Measurements from ENCODE around the gene CCL11.

CCL11 gene

DNA sequence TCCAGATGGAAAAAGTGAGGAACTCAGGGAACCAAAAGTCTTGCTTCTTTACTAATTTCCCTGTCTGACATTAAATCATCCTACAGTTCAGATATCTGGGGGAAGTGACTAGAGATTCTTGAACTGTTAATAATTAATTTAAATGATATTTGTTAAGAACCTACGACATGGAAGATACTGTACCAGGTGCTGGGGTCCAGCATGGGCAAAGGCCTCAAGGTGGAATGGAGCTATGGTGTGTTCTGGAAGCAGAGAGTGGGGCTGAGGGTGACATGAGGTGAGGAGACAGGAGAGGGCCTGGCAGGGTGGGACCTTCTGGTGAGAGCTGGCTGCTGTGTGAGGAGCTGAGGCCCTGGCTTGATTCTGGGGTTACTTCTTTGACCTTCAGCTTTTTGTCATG, 36.5 kb upstream of the CCL11 start:
- no peak for DNase-seq (ENCODE audit: low read depth)
- no peak overlapping the region for H3K4me3 ChIP-seq (ENCODE audit: low read length)

DNA sequence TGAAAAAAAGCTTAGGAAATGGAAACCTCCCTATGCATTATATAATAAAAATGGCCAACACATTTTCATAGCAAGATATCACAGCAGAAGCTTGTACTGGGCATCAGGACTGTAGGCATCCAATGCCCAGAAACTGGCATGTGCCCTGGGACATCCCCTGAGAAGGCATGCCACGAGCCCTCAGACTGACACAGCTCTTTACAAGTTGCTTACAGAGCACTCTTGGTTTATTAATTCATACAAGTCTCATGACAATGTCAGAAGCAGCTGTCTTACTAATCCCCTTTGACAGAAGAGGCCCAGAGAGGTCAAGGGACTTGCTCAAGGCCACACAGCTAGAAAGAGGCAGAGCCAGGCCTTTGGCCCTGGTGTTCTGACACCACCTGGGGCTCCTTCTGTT, 36.1 kb upstream of the CCL11 start:
- Histone ChIP-seq H3K4me3 (ENCODE audit: low read length) (no peak overlapping the region), H3K27me3 (replicated peaks; ENCODE audit: control insufficient read depth, insufficient read depth, low read length) (no peaks in the 10 kb centered on the region), H3K4me1 (ENCODE audit: control insufficient read depth, insufficient read depth, low read length) (peaks cover 54% of the 10 kb centered on the region), H3K9me3 (ENCODE audit: control insufficient read depth, low read length) (no peaks in the 10 kb centered on the region), H3K9ac (ENCODE audit: low read length) (peak overlapping the region; percentile 32), H3K36me3 (ENCODE audit: control insufficient read depth, insufficient read depth, low read length, severe bottlenecking) (no peaks in the 10 kb centered on the region)
- DNase-seq (ENCODE audit: low read depth), result no peak

More for the DNA sequence above, 36.5 kb upstream of the CCL11 start:
- Histone ChIP-seq H3K9me3 (ENCODE audit: control insufficient read depth, low read length) (no peaks in the 10 kb centered on the region), H3K4me1 (ENCODE audit: control insufficient read depth, insufficient read depth, low read length) (peaks cover 52% of the 10 kb centered on the region), H3K36me3 (ENCODE audit: control insufficient read depth, insufficient read depth, low read length, severe bottlenecking) (no peaks in the 10 kb centered on the region), H3K9ac (ENCODE audit: low read length) (peak overlapping the region; percentile 32), H3K27me3 (replicated peaks; ENCODE audit: control insufficient read depth, insufficient read depth, low read length) (no peaks in the 10 kb centered on the region)

GRCh38 chr17:34251186-34251585, 34.4 kb upstream of the CCL11 start:
- no peak for DNase-seq (ENCODE audit: low read depth)
- H3K9me3 ChIP-seq (ENCODE audit: control insufficient read depth, low read length), result no peaks in the 10 kb centered on the region
- no peak overlapping the region for H3K4me3 ChIP-seq (ENCODE audit: low read length)
- no peaks in the 10 kb centered on the region for H3K27me3 ChIP-seq (replicated peaks; ENCODE audit: control insufficient read depth, insufficient read depth, low read length)
- peaks cover 70% of the 10 kb centered on the region for H3K4me1 ChIP-seq (ENCODE audit: control insufficient read depth, insufficient read depth, low read length)
- H3K9ac ChIP-seq (ENCODE audit: low read length), result no peak overlapping the region
- no peaks in the 10 kb centered on the region for H3K36me3 ChIP-seq (ENCODE audit: control insufficient read depth, insufficient read depth, low read length, severe bottlenecking)

- H3K4me1 ChIP-seq (ENCODE audit: control insufficient read depth, insufficient read depth, low read length), result peaks cover 74% of the 10 kb centered on the region
- no peak overlapping the region for H3K4me3 ChIP-seq (ENCODE audit: low read length)
- H3K9ac ChIP-seq (ENCODE audit: low read length), result peak overlapping the region; percentile 10
- no peaks in the 10 kb centered on the region for H3K27me3 ChIP-seq (replicated peaks; ENCODE audit: control insufficient read depth, insufficient read depth, low read length)
- no peaks in the 10 kb centered on the region for H3K36me3 ChIP-seq (ENCODE audit: control insufficient read depth, insufficient read depth, low read length, severe bottlenecking)
- no peak for DNase-seq (ENCODE audit: low read depth)
- H3K9me3 ChIP-seq (ENCODE audit: control insufficient read depth, low read length), result no peaks in the 10 kb centered on the region
These were observed 33.5 kb upstream of the CCL11 start for GRCh38 chr17:34252095-34252443.

DNA sequence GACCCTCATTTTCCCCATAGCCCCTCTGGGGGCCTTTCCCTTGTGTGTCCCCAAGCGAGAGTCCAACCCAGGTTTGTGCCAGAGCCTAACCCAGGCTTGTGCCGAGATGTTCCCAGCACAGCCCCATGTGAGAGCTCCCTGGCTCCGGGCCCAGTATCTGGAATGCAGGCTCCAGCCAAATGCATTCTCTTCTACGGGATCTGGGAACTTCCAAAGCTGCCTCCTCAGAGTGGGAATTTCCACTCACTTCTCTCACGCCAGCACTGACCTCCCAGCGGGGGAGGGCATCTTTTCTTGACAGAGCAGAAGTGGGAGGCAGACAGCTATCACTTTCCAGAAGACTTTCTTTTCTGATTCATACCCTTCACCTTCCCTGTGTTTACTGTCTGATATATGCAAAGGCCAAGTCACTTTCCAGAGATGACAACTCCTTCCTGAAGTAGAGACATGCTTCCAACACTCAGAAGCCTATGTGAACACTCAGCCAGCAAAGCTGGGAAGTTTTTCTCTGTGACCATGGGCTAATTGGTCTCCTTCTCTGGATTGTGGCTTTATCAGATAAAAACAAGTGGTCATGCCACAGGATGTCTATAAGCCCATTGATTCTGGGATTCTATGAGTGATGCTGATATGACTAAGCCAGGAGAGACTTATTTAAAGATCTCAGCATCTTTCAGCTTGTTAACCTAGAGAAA, 33.0 kb upstream of the CCL11 start:
- peak; percentile 94 for DNase-seq (ENCODE audit: low read depth)
- Histone ChIP-seq H3K9me3 (ENCODE audit: control insufficient read depth, low read length) (no peaks in the 10 kb centered on the region), H3K4me1 (ENCODE audit: control insufficient read depth, insufficient read depth, low read length) (peaks cover 74% of the 10 kb centered on the region), H3K27me3 (replicated peaks; ENCODE audit: control insufficient read depth, insufficient read depth, low read length) (no peaks in the 10 kb centered on the region), H3K9ac (ENCODE audit: low read length) (peak overlapping the region; percentile 73), H3K36me3 (ENCODE audit: control insufficient read depth, insufficient read depth, low read length, severe bottlenecking) (no peaks in the 10 kb centered on the region), H3K4me3 (ENCODE audit: low read length) (peak overlapping the region; percentile 25)

GRCh38 chr17:34253139-34253525, 32.4 kb upstream of the CCL11 start:
- no peak for DNase-seq (ENCODE audit: low read depth)
- H3K9me3 ChIP-seq (ENCODE audit: control insufficient read depth, low read length), result no peaks in the 10 kb centered on the region
- no peaks in the 10 kb centered on the region for H3K36me3 ChIP-seq (ENCODE audit: control insufficient read depth, insufficient read depth, low read length, severe bottlenecking)
- peak overlapping the region; percentile 25 for H3K4me3 ChIP-seq (ENCODE audit: low read length)
- peak overlapping the region; percentile 73 for H3K9ac ChIP-seq (ENCODE audit: low read length)
- peaks cover 74% of the 10 kb centered on the region for H3K4me1 ChIP-seq (ENCODE audit: control insufficient read depth, insufficient read depth, low read length)
- H3K27me3 ChIP-seq (replicated peaks; ENCODE audit: control insufficient read depth, insufficient read depth, low read length), result no peaks in the 10 kb centered on the region

DNA sequence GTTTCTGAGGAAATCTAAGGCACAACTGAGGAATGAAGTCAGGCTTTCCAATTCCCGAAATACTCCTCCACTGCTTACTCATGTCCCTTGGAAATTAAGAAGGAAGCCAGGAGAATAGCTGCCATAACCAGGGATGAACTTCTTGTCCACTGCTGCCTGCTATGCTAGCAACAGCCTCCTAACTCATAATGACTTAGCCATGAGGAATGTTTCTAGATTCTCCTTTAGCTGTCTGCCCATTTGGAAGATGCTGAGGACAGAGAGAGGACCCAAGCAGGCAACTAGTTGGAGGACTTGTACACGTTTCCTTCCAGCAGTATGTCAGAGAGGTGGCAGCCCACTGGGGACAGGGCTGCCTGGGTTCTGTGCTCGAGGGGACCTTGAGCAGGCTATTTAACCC, 31.4 kb upstream of the CCL11 start:
- Histone ChIP-seq H3K36me3 (ENCODE audit: control insufficient read depth, insufficient read depth, low read length, severe bottlenecking) (no peaks in the 10 kb centered on the region), H3K4me3 (ENCODE audit: low read length) (peak overlapping the region; percentile 85)
- peak; percentile 73 for DNase-seq (ENCODE audit: low read depth)

GRCh38 chr17:34254651-34255380, 30.7 kb upstream of the CCL11 start, which contains the start of gene CCL2:
TSS of gene CCL2 (plus strand) at chr17:34255285. CDS start at chr17:34255350, 65 bp downstream.
- peak within 1 kb of the TSS; percentile 89 for H3K9ac ChIP-seq (ENCODE audit: low read length)
- H3K4me1 ChIP-seq (ENCODE audit: control insufficient read depth, insufficient read depth, low read length), result peaks cover 71% of the 10 kb centered on the region
- peak; percentile 77 for DNase-seq (ENCODE audit: low read depth)
- no peaks in the 10 kb centered on the region for H3K27me3 ChIP-seq (replicated peaks; ENCODE audit: control insufficient read depth, insufficient read depth, low read length)
- no peaks in the 10 kb centered on the region for H3K36me3 ChIP-seq (ENCODE audit: control insufficient read depth, insufficient read depth, low read length, severe bottlenecking)
- peak within 1 kb of the TSS; percentile 85 for H3K4me3 ChIP-seq (ENCODE audit: low read length)
- no peaks in the 10 kb centered on the region for H3K9me3 ChIP-seq (ENCODE audit: control insufficient read depth, low read length)

More for the DNA sequence above, 31.4 kb upstream of the CCL11 start:
- Histone ChIP-seq H3K27me3 (replicated peaks; ENCODE audit: control insufficient read depth, insufficient read depth, low read length) (no peaks in the 10 kb centered on the region), H3K9me3 (ENCODE audit: control insufficient read depth, low read length) (no peaks in the 10 kb centered on the region), H3K9ac (ENCODE audit: low read length) (peak overlapping the region; percentile 89), H3K4me1 (ENCODE audit: control insufficient read depth, insufficient read depth, low read length) (peaks cover 73% of the 10 kb centered on the region)

- Histone ChIP-seq H3K36me3 (ENCODE audit: control insufficient read depth, insufficient read depth, low read length, severe bottlenecking) (no peaks in the 10 kb centered on the region), H3K4me3 (ENCODE audit: low read length) (peak overlapping the region; percentile 85)
These were observed 30.2 kb upstream of the CCL11 start for GRCh38 chr17:34255381-34255732.

DNA sequence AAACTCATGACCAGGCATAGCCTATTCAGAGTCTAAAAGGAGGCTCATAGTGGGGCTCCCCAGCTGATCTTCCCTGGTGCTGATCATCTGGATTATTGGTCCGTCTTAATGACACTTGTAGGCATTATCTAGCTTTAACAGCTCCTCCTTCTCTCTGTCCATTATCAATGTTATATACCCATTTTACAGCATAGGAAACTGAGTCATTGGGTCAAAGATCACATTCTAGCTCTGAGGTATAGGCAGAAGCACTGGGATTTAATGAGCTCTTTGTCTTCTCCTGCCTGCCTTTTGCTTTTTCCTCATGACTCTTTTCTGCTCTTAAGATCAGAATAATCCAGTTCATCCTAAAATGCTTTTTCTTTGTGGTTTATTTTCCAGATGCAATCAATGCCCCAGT, 29.7 kb upstream of the CCL11 start:
- H3K9ac ChIP-seq (ENCODE audit: low read length), result peak overlapping the region; percentile 89
- H3K4me1 ChIP-seq (ENCODE audit: control insufficient read depth, insufficient read depth, low read length), result peaks cover 63% of the 10 kb centered on the region
- peak overlapping the region; percentile 85 for H3K4me3 ChIP-seq (ENCODE audit: low read length)
- H3K9me3 ChIP-seq (ENCODE audit: control insufficient read depth, low read length), result no peaks in the 10 kb centered on the region
- H3K36me3 ChIP-seq (ENCODE audit: control insufficient read depth, insufficient read depth, low read length, severe bottlenecking), result no peaks in the 10 kb centered on the region
- no peak for DNase-seq (ENCODE audit: low read depth)
- no peaks in the 10 kb centered on the region for H3K27me3 ChIP-seq (replicated peaks; ENCODE audit: control insufficient read depth, insufficient read depth, low read length)

More at GRCh38 chr17:34255381-34255732, 30.2 kb upstream of the CCL11 start:
- Histone ChIP-seq H3K9me3 (ENCODE audit: control insufficient read depth, low read length) (no peaks in the 10 kb centered on the region), H3K27me3 (replicated peaks; ENCODE audit: control insufficient read depth, insufficient read depth, low read length) (no peaks in the 10 kb centered on the region), H3K9ac (ENCODE audit: low read length) (peak overlapping the region; percentile 89), H3K4me1 (ENCODE audit: control insufficient read depth, insufficient read depth, low read length) (peaks cover 68% of the 10 kb centered on the region)
- no peak for DNase-seq (ENCODE audit: low read depth)

DNA sequence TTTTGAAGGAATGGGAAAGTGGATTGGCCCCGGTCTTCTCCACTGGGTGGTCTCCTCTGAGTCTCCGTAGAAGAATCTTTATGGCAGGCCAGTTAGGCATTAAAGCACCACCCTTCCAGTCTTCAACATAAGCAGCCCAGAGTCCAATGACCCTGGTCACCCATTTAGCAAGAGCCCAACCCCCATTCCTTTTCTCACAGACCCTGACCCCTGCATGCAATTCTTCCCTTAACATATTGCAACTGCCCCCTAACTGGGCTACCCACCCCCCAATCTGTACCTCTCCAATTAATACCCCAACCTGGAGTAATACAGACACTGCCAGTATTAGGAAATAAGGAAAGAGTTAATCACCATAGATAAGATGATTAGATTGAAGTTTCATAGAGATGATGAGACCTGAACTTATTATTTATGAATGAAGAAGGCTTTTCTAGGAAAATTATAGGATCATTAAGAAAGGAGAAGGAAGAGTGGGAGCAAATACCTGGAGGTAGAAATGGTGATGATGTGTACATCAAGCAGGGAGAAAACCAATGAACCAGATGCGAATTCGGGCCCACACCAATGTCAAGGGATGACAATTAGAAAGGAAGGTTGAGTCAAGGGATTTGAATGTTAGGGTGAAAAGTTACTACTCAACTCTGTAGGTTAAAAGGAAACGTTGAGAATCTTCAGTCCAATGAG, 28.1 kb upstream of the CCL11 start:
- H3K4me1 ChIP-seq (ENCODE audit: control insufficient read depth, insufficient read depth, low read length), result peaks cover 49% of the 10 kb centered on the region
- no peaks in the 10 kb centered on the region for H3K36me3 ChIP-seq (ENCODE audit: control insufficient read depth, insufficient read depth, low read length, severe bottlenecking)
- no peak for DNase-seq (ENCODE audit: low read depth)
- H3K4me3 ChIP-seq (ENCODE audit: low read length), result no peak overlapping the region
- no peaks in the 10 kb centered on the region for H3K9me3 ChIP-seq (ENCODE audit: control insufficient read depth, low read length)
- no peak overlapping the region for H3K9ac ChIP-seq (ENCODE audit: low read length)
- no peaks in the 10 kb centered on the region for H3K27me3 ChIP-seq (replicated peaks; ENCODE audit: control insufficient read depth, insufficient read depth, low read length)

Measured in adipocyte (in vitro differentiated cells).